Adrenal gland (tissue), 5 donors: Measurements from ENCODE around the gene PIKFYVE.

ENCODE experiments used
- POLR2A ChIP-seq, 2 donors: fragments of 450-650 bp; IDR thresholded peaks; one replicate each; pipeline ENCODE4 v1.6.1; 2017; ENCODE audit warnings: antibody characterized with exemption in 2 of 2, mild to moderate bottlenecking in 2 of 2, moderate library complexity in 1 of 2
- TF ChIP-seq, protein P1 (sequence below), 6 experiments: fragments of 450-650 bp in 4 of 6; fragments of 200-600 bp in 2 of 6; sonication (generic) in 1 of 6; IDR thresholded peaks; 1 replicate in 5 of 6; 2 replicates in 1 of 6; pipeline versions ENCODE4 v1.5.1 to v1.8.0; 2016 to 2021; ENCODE audit warnings: antibody characterized with exemption in 6 of 6, mild to moderate bottlenecking in 2 of 6, moderate library complexity in 1 of 6
- donor health status: DM: no; HTN: no; CAD: no.

DNA sequence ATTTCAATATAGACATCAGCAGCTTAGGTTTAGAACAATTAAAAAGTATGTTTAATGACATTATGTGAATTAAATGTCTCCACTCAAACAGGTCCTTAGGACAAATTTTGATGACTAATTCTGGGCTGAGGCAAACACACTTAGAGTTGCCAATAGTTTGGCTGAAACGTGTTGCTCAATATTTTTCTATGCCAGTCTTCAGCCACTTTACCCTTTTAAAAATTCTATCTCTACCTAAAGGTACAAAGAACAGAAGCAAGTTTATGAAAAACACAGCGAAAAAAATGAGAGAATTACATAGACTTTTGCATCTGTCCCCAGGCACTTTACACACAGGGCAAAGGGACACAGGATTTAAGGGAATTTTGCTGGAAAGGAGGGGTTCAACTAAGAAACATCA lies 15.7 kb upstream of the PIKFYVE start:
- TF ChIP-seq, protein P1, sequence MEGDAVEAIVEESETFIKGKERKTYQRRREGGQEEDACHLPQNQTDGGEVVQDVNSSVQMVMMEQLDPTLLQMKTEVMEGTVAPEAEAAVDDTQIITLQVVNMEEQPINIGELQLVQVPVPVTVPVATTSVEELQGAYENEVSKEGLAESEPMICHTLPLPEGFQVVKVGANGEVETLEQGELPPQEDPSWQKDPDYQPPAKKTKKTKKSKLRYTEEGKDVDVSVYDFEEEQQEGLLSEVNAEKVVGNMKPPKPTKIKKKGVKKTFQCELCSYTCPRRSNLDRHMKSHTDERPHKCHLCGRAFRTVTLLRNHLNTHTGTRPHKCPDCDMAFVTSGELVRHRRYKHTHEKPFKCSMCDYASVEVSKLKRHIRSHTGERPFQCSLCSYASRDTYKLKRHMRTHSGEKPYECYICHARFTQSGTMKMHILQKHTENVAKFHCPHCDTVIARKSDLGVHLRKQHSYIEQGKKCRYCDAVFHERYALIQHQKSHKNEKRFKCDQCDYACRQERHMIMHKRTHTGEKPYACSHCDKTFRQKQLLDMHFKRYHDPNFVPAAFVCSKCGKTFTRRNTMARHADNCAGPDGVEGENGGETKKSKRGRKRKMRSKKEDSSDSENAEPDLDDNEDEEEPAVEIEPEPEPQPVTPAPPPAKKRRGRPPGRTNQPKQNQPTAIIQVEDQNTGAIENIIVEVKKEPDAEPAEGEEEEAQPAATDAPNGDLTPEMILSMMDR (IDR thresholded peaks at IDR 0.05), result no peak
- no peak for TF ChIP-seq POLR2A (IDR thresholded peaks at IDR 0.05)
